Activated CD8-positive, alpha-beta T cell treated with anti-CD3 and anti-CD28 coated beads, Interleukin-2, amount 10 ng/mL, durations not matched to agents 7 days and 5 days (primary cell): ENCODE data around the gene SMTNL2. TPM values are rescaled to one million over a fixed set of nuclear protein-coding genes. Genes with fewer than 3 reads are reported as not detected.
A peak's percentile ranks its signal among the peaks of the same experiment; 100 is the strongest.
"Not testable (repeated sequence)": the region's sequence is repeated elsewhere in the genome, so short reads cannot be mapped to it uniquely, and the experiment has no call there.

Source experiments
- ATAC-seq: fragments of 150-1000 bp; cut with Tn5 transposase; one replicate; pipeline ENCODE4 v1.10.0; 2021; ENCODE audit warnings: moderate library complexity
- CTCF ChIA-PET: fragments of 350-600 bp; sonication (Branson Sonifier 250); formaldehyde crosslinking; loops from one replicate; lab custom pipeline; 2021; ENCODE audit warnings: antibody characterized with exemption; lab: Charles Lee
- POLR2A ChIA-PET: fragments of 350-600 bp; sonication (Branson Sonifier 250); formaldehyde crosslinking; loops from one replicate; lab custom pipeline; 2021; ENCODE audit warnings: antibody characterized with exemption; lab: Charles Lee
- DNase-seq: peaks from one replicate; pipeline ENCODE4 v3.0.0-alpha.2; 2020
- H3K27ac Mint-ChIP-seq: one replicate; pipeline ENCODE4 v1.8.0; 2021; ENCODE audit warnings: mild to moderate bottlenecking, mixed read lengths
- H3K27me3 Mint-ChIP-seq: one replicate; pipeline ENCODE4 v1.8.0; 2021; ENCODE audit warnings: low read depth, mixed read lengths
- H3K36me3 Mint-ChIP-seq: one replicate; pipeline ENCODE4 v1.8.0; 2021; ENCODE audit warnings: low read depth, mixed read lengths
- H3K4me1 Mint-ChIP-seq: one replicate; pipeline ENCODE4 v1.8.0; 2021; ENCODE audit warnings: low read depth, mixed read lengths
- H3K4me3 Mint-ChIP-seq: one replicate; pipeline ENCODE4 v1.8.0; 2021; ENCODE audit warnings: mild to moderate bottlenecking, mixed read lengths
- H3K9me3 Mint-ChIP-seq: one replicate; pipeline ENCODE4 v1.8.0; 2022; ENCODE audit warnings: mixed read lengths; ENCODE audit not compliant: insufficient read depth
- total RNA-seq, 2 experiments: library from RNA; stranded (reverse); gene quantifications; one replicate each; pipeline ENCODE4 v1.2.3, GENCODE V29; 2021

The SMTNL2 gene
- total RNA-seq, 2 experiments from 2014 or later, result not detected

DNA sequence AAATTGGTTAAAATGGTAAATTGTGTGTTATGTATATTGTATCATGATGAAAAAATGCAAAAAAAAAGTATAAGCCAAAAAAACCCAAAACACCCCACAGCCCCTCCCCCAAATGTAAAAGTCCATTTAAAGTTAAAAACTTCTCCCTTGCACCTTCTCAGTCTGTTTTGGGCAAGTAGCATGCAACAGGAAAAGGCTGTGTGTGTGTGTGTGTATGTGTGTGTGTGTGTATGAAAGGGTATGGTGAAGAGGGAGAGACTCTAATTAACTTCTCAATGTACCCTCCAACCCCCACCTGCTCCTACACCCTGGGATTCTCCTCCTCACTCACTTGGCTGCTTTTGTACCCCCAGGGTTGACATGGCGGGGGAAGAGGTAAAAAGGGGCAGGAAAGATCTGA is 14.7 kb upstream of the SMTNL2 start:
- ChIA-PET POLR2A (no interaction called here), CTCF (interaction anchor here (0.6 to 2.0 kb wide), 4 partner anchors 13 to 149 kb away, joined by 3 to 6 read pairs (median 3); no protein-coding TSS in a partner anchor)
- ATAC-seq (no peak), DNase-seq (no peak)
- H3K4me3 Mint-ChIP-seq, result no peak overlapping the region
- H3K27me3 Mint-ChIP-seq, result peaks cover 9% of the 10 kb centered on the region
- peaks cover 20% of the 10 kb centered on the region for H3K4me1 Mint-ChIP-seq
- no peak overlapping the region for H3K27ac Mint-ChIP-seq
- H3K36me3 Mint-ChIP-seq, result no peaks in the 10 kb centered on the region
- H3K9me3 Mint-ChIP-seq, result no peaks in the 10 kb centered on the region

DNA sequence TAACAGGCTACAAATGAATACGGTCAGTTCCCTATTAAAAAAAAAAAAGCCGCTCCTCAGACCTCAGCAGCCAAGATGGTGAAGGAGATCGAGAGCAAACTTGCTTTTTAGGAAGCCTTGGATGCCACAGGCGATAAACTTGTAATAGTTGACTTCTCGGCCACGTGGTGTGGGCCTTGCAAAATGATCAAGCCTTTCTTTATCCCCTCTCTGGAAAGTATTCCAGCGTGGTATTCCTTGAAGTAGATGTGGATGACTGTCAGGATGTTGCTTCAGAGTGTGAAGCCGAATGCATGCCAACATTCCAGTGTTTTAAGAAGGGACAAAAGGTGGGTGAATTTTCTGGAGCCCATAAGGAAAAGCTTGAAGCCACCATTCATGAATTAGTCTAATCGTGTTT is 12.2 kb upstream of the SMTNL2 start:
- Mint-ChIP-seq H3K27ac (no peak overlapping the region), H3K4me3 (no peak overlapping the region), H3K36me3 (no peaks in the 10 kb centered on the region), H3K27me3 (peaks cover 9% of the 10 kb centered on the region), H3K9me3 (no peaks in the 10 kb centered on the region), H3K4me1 (peaks cover 11% of the 10 kb centered on the region)
- DNase-seq (no peak), ATAC-seq (no peak)
- ChIA-PET CTCF (no interaction called here), POLR2A (no interaction called here)

DNA sequence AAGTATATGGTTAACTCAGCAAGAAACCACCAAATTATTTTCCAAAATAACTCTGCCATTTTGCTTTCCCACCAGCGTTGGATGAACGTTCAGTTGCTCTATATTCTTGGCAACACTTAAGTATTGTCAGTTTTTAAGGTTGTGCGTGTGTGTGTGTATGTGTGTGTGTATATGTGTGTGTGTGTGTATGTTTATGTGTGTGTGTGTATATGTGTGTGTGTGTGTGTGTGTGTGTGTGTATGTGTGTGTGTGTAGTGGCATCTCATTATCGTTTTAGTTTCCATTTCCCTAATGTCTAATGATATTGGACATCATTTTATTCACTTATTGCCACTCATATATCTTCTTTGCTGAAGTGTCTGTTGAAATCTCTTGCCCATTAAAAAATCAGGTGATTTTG is 11.2 kb upstream of the SMTNL2 start:
- CTCF ChIA-PET, result no interaction called here
- no peak for ATAC-seq
- Mint-ChIP-seq H3K36me3 (no peaks in the 10 kb centered on the region), H3K27ac (no peak overlapping the region), H3K4me1 (peaks cover 11% of the 10 kb centered on the region), H3K27me3 (peaks cover 9% of the 10 kb centered on the region), H3K9me3 (no peaks in the 10 kb centered on the region), H3K4me3 (no peak overlapping the region)
- POLR2A ChIA-PET, result no interaction called here
- no peak for DNase-seq

DNA sequence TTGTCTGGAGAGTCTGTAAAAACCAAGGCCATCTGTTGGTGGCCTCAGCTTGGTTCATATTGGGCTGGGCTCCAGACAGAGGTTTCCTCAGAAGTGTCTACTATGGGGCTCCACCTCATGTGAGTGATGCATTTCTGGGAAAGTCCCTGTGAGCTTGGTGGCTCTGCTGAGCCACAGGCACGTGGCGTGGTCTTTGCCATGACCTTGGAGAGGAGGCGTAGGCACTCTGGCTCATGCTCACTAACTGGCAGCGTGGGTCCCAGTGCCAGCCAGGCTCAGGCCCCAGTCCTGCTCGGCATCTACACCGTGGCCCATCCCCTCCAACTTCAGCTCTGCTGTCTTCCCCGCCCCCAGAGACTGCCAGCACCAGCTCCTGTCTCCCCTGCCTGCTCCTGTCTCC is 10.7 kb upstream of the SMTNL2 start:
- Mint-ChIP-seq H3K9me3 (no peaks in the 10 kb centered on the region), H3K4me1 (peaks cover 11% of the 10 kb centered on the region), H3K36me3 (no peaks in the 10 kb centered on the region), H3K4me3 (no peak overlapping the region), H3K27me3 (peaks cover 9% of the 10 kb centered on the region), H3K27ac (no peak overlapping the region)
- DNase-seq (peak; percentile 33), ATAC-seq (peak; percentile 85)
- ChIA-PET POLR2A (no interaction called here), CTCF (no interaction called here)

DNA sequence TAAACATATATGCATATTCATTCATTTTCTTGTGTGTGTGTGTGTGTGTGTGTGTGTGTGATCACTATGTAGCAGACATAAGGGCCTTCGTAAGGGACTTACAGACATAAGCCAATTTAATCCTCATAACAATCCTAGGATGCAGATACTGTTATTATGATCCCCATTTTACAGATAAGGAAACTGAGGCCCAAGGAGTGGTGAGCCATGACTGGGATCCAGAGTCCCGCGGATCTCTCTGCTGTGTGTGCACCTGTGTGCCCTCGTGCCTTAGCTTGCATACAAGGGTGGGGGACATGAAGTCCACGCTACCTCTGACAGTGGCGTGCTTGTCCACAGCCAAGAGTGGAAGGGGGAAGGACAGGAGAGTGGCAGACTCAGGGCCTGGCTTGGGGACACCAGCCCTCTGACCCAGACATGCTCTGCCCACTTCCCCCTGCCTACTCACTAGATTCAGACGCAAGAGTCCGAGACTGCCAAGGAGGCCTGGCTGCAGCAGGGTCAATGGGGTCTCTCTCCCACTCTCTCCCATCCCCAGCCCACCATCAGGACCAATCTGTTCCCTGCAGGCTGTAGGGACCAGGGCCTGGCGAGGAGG is 9.8 kb upstream of the SMTNL2 start:
- CTCF ChIA-PET, result interaction anchor here (1.2 kb wide), 1 partner anchor 8 kb away, joined by 6 read pairs; no protein-coding TSS in a partner anchor

DNA sequence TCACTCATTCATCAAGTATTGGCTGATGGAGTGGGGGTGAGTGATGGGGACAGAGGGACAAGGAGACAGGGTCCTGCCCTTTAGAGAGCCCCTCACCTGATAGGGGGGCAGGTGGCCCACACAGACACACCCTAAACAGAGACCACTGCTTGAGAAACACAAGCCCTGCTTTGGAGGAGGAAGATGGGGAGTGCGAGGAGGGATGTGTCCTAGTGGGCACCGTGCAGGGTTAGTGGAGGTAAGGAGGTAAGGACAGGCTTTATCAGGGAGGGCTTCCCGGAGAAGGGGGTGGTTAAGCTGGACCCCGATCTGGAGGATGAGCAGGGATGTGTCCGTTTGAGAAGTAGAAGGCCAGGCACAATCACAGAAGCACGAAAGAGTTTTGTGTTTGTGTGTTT is 8.2 kb upstream of the SMTNL2 start:
- DNase-seq (no peak), ATAC-seq (no peak)
- ChIA-PET CTCF (no interaction called here), POLR2A (no interaction called here)
- Mint-ChIP-seq H3K9me3 (no peaks in the 10 kb centered on the region), H3K27me3 (peaks cover 9% of the 10 kb centered on the region), H3K4me1 (peaks cover 9% of the 10 kb centered on the region), H3K36me3 (no peaks in the 10 kb centered on the region), H3K4me3 (no peak overlapping the region), H3K27ac (no peak overlapping the region)

More for the DNA sequence above, 9.8 kb upstream of the SMTNL2 start:
- Mint-ChIP-seq H3K9me3 (no peaks in the 10 kb centered on the region), H3K4me3 (no peak overlapping the region), H3K27me3 (peaks cover 7% of the 10 kb centered on the region), H3K27ac (no peak overlapping the region), H3K4me1 (peaks cover 10% of the 10 kb centered on the region), H3K36me3 (no peaks in the 10 kb centered on the region)
- POLR2A ChIA-PET, result no interaction called here
- ATAC-seq, result no peak
- DNase-seq, result no peak

DNA sequence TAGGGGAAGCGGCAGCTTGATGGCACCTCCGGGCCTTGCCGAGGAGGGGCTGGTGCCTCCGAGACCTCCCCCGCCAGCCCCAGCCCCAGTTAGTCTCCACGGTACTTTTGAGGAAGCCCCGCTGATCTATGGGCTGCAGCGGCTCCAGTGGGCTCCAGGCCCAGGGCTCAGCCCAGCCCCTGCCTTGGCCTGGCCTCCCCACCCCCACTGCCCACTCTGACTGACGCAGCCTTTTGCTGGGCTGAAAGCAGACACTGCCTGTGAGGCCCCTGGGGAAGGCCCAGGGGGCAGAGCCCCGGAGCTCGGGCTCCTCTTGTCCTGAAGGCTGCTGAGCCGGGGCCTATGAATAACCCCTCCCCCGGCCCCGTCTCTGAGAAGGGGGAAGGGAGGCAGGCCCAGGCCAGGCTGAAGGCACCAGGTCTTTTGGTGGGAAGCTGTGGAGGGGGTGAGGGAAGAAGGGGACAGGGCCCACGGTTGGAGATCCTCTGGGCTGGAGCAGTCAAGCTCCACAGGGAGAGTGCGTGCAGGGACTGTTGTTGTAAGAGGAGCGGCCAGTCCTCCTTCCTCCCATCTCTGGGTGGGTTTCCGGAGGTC is 7.5 kb upstream of the SMTNL2 start:
- no peak for DNase-seq
- Mint-ChIP-seq H3K36me3 (no peaks in the 10 kb centered on the region), H3K27ac (no peak overlapping the region), H3K27me3 (peaks cover 11% of the 10 kb centered on the region), H3K4me3 (no peak overlapping the region), H3K4me1 (peaks cover 9% of the 10 kb centered on the region), H3K9me3 (no peaks in the 10 kb centered on the region)
- CTCF ChIA-PET, result no interaction called here
- POLR2A ChIA-PET, result interaction anchor here (0.5 kb wide), 1 partner anchor 1627 kb away, joined by 3 read pairs; no protein-coding TSS in a partner anchor
- no peak for ATAC-seq

DNA sequence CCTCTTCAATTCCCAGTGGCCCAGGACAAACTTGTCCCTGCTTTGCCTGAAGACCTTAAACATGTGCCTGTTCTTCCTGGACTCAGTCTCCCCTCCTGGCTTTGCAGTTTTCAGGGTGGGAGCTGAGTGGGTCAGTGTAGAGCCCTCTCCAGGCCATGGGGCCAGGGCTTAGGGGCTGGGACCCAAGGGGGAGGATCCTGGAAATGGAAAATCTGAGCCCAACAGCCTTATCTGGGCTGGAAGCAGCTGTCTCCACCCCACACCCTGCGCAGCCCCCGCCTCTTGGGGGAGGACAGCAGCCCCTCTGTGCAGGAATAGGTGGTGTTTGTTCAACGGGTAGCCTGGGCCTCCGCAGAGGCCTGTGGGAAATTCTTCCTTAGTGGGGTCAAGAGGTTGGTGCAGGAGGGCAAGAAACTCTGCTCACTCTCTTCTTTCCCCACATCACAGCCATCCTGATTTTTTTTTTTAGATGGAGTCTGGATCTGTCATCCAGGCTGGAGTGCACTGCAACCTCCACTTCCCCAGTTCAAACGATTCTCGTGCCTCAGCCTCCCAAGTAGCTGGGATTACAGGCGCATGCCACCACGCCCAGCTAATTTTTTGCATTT is 6.8 kb upstream of the SMTNL2 start:
- Mint-ChIP-seq H3K9me3 (no peaks in the 10 kb centered on the region), H3K27me3 (peaks cover 14% of the 10 kb centered on the region), H3K36me3 (no peaks in the 10 kb centered on the region), H3K4me3 (no peak overlapping the region), H3K4me1 (peaks cover 9% of the 10 kb centered on the region), H3K27ac (no peak overlapping the region)
- no peak for ATAC-seq
- ChIA-PET CTCF (no interaction called here), POLR2A (interaction anchor here (0.5 kb wide), 1 partner anchor 1627 kb away, joined by 3 read pairs; no protein-coding TSS in a partner anchor)
- DNase-seq, result no peak

DNA sequence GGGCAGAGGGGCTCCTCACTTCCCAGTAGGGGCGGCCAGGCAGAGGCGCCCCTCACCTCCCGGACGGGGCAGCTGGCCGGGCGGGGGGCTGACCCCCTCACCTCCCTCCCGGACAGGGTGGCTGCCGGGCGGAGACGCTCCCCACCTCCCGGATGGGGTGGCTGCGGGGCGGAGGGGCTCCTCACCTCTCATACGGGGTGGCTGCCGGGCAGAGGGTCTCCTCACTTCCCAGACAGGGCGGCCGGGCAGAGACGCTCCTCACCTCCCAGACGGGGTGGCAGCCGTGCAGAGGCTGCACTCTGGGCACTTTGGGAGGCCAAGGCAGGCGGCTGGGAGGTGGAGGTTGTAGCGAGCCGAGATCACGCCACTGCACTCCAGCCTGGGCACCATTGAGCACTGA is 6.0 kb upstream of the SMTNL2 start:
- ATAC-seq, H3K9me3 Mint-ChIP-seq, H3K27ac Mint-ChIP-seq, CTCF ChIA-PET, H3K4me3 Mint-ChIP-seq, H3K36me3 Mint-ChIP-seq, DNase-seq, H3K4me1 Mint-ChIP-seq: not testable (repeated sequence)
- POLR2A ChIA-PET, result interaction anchor here (0.6 kb wide), 1 partner anchor 135 kb away, joined by 5 read pairs; no protein-coding TSS in a partner anchor
- H3K27me3 Mint-ChIP-seq, result peaks cover 19% of the 10 kb centered on the region

DNA sequence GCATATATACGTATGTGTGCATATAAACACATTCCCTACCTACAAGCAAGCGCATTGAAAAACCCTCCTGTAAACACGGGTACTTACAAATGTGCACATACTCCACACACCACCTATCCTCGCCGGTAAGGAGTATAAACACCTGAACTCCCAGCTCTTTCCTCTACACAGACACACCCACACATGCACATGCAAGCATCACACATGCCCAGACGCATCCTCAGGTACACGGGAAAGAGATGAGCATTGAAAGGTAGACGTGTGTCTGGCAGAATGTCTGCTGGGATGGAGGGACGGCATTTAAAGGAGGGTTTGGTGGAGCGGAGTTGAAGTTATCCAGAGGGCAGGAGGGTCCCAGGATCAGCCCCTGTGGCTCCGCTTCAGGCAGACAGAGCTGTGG is 4.7 kb upstream of the SMTNL2 start:
- Mint-ChIP-seq H3K27ac (no peak overlapping the region), H3K36me3 (no peaks in the 10 kb centered on the region), H3K27me3 (peaks cover 25% of the 10 kb centered on the region), H3K4me3 (no peak overlapping the region), H3K9me3 (no peaks in the 10 kb centered on the region), H3K4me1 (peaks cover 3% of the 10 kb centered on the region)
- CTCF ChIA-PET, result interaction anchor here (1.4 kb wide), 1 partner anchor 13 kb away, joined by 7 read pairs; no protein-coding TSS in a partner anchor
- ATAC-seq, result no peak
- DNase-seq, result no peak
- POLR2A ChIA-PET, result no interaction called here

DNA sequence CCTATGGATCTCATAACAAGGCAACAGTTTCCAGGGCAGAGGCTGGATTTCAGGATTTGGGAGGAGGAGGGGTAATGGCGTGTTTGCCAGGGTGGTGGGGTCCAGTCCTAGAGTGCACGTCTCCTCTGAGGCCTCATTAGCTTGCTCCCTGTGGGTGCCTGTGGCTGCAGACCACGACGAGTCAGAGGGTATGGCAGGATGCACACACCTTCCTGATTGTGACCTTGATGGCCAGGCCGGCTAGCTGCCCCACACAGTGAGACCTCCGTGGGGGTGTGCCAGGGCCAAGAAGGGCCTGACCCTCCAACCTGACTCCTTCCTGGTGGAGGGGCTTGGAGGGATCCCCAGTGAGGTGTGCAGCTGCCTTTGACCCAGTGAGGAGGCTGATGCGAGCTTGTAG is 4.0 kb upstream of the SMTNL2 start:
- Mint-ChIP-seq H3K27me3 (peaks cover 30% of the 10 kb centered on the region), H3K9me3 (no peaks in the 10 kb centered on the region), H3K4me3 (no peak overlapping the region), H3K4me1 (peaks cover 3% of the 10 kb centered on the region), H3K36me3 (no peaks in the 10 kb centered on the region), H3K27ac (no peak overlapping the region)
- no peak for ATAC-seq
- ChIA-PET POLR2A (no interaction called here), CTCF (interaction anchor here (1.4 kb wide), 1 partner anchor 13 kb away, joined by 7 read pairs; no protein-coding TSS in a partner anchor)
- DNase-seq, result no peak

DNA sequence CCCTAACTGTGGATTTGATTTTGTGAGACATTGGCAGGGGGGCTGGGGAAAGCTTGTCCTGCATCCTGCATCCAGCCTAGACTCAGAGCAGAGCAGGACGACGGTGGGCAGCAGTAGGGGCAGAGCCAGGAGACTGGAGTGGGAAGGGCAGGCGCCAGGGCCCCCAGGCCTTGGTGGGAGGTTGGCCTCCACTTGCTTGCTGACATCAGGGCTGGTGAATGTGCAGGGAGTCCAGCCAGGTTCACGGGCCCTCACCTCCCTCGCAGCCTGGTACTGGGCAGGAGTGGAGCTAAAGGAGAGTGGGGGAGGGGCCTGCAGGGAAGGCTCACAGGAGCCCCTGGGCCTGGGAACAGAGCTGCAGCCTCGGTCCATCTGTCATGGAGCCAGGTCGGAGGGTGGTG is 2.2 kb upstream of the SMTNL2 start:
- Mint-ChIP-seq H3K4me3 (no peak overlapping the region), H3K27me3 (peaks cover 47% of the 10 kb centered on the region), H3K36me3 (no peaks in the 10 kb centered on the region), H3K9me3 (no peaks in the 10 kb centered on the region), H3K4me1 (peaks cover 3% of the 10 kb centered on the region), H3K27ac (no peak overlapping the region)
- ChIA-PET CTCF (interaction anchor here (0.7 to 2.2 kb wide), 2 partner anchors 15 to 44 kb away, joined by 5 to 8 read pairs; no protein-coding TSS in a partner anchor), POLR2A (no interaction called here)
- DNase-seq, result no peak
- ATAC-seq, result no peak
